NCI-H2081 treated with DMSO at 0.1 percent for 48 hours (cell line): Measurements from ENCODE around the gene TTC23.
A peak's percentile ranks its signal among the peaks of the same experiment; 100 is the strongest.
"Not testable (repeated sequence)": the region's sequence is repeated elsewhere in the genome, so short reads cannot be mapped to it uniquely, and the experiment has no call there.

Experiments used
- DNase-seq: peaks from one replicate; lab custom pipeline; 2025; lab: John Stamatoyannopoulos, UW

The TTC23 gene

DNA sequence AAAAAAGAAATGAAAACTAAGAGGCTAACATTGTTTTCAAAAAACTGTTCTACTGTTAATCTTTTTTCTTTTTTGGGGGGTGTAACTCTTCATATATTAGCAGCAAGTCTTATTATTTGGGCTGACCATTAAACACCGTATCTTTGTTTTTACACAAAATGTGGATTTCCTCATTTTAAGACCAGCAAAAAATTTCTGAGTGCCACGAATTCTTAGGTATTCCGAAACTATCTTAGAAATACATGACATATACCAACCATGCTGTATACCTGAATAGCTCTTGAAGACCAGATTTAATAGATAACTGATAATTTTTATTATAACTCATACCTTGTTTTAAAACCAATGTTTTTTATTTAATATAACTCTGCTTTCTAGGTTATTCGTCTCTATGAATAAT is 620 bp upstream of the TTC23 start:
- no peak for DNase-seq

DNA sequence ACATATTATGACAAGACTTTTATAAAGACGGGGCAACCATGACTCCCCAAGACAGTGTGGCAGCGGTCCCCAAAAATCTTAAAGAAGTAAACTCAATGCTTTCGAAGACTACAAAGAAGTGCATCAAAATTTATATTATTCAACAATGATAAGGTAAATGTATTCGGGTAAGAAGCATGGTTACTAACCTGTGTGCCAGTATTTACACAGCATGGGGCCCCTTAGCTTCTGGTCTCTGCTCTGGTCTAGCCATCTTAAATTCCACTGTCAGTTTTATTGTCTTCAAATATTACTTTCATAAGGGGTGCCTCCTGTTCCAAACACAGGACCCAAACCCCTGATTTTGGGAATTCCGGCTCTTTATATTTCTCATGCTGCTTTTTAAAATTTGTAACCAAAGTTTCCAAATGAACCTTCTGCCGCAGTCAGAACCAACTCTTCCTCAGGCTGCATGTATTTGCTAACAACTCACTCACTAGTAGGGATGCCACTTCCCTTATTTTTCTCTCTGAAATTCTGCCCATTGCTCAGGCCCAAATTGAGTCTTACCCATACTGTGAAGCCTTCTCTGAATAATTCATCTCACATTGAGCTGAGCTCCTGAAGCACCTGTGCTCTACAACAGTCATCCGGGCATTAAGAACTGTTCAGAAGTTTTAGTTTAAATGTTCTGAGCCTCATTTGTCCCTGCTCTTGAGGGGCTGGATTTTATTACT is 1.2 kb downstream of the TTC23 start:
- no peak for DNase-seq

DNA sequence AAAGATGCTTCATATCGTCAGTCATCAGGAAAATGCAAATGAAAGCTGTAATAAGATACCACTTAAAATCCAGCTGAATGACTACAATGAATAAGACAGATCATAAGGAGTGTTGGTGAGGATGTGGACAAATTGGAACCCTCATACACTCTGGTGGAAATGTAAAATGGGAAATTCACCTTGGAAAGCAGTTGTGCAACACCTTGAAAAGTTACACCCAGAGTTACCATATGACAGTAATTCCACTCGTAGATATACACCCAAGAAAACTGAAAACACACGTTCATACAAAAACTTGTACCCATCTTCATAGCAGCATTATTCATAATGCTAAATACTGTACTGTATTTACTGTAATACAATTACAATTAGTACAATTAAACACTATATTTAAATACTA is 2.3 kb downstream of the TTC23 start:
- DNase-seq = no peak

DNA sequence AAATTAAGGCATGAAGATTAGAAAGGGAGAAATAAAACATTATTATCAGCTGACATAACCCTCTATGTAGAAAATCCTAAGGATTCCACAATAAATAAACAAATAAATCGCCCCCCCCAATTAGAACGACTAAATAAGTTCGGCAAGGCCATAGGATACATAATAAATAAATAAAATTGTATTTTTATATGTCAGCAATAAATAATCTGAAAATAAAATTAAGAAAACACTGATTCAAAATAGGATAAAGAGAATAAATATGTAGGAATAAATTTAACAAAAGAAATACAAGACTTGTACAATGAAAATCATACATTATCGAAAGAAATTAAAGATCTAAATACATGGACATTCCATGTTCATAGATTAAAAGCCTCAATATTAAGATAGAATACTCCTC is 5.1 kb downstream of the TTC23 start:
- DNase-seq = no peak

DNA sequence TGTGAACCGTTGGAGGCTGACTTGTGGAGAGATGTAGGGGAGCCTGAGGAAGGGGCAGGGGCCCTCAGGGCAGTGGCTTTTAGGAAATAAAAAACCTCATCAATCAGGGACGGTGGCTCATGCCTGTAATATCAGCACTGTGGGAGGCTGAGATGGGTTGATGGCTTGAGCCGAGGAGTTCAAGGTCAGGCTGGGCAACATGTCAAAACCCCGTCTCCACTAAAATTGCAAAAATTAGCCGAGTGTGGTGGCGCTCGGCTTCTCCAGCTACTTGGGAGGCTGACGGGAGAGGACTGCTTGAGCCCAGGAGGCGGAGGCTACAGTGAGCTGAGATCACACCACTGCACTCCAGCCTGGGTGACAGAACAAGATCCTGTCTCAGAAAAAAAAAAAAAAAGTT is 7.6 kb downstream of the TTC23 start:
- DNase-seq = no peak

DNA sequence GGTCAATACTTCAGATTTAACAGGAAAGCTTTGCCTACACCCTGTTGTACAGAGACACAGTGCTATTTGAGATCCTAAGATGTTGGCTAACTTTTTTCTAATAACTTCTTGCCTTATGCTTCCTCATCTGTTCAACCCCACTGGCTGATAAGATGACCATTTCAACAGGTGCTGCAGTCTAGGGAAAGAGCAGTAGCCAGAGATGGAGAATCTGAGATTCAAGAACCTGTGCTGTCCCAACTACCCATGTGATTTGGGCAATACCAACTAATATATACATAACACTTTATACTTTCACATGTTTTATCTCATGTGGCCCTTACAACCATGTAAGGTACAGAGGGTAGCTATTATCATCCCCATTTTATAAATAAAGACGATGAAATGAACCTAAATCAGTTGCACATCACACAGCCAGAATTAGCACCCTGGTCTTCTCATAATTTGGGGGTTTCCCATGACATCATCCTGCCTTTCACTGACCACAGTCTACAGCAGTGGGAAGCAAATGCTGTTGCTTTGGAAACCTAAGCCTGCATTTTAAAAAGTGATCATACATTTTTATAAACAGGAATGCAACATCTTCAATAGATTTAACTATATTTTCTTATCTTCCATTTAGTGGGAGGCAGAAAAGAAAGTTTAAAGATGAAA is 9.7 kb downstream of the TTC23 start:
- DNase-seq = no peak

DNA sequence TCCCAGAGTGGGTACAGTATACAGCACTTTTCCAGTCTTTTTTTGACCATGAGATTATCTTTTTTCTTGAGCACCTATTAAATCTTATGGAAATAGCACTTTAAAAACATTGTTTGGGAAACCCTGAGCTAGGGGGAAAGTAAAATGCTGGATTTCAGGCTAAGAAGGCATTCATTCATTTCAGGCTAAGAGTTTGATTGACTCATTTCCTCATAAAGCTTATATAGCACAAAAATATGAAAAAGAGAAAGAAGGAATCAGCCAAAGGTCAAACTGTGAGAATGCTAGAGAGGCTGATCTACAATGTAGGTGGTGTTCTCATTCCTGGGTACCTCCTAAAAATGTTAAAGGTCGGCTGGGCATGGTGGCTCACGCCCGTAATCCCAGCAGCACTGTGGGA is 10.5 kb downstream of the TTC23 start:
- DNase-seq = no peak

DNA sequence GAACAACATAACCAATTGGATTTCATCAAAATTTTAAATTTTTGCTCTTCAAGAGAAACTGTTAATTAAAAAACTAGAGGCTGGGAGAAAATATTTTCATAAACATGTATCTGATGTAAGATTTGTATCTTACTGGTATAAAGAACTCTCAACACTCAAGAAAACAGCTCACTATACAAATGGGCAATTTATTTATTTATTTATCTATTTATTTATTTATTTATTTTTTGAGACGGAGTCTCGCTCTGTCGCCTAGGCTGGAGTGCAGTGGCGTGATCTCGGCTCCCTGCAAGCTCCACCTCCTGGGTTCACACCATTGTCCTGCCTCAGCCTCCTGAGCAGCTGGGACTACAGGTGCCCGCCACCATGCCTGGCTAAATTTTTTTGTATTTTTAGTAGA is 15.2 kb downstream of the TTC23 start:
- not testable (repeated sequence) for DNase-seq

DNA sequence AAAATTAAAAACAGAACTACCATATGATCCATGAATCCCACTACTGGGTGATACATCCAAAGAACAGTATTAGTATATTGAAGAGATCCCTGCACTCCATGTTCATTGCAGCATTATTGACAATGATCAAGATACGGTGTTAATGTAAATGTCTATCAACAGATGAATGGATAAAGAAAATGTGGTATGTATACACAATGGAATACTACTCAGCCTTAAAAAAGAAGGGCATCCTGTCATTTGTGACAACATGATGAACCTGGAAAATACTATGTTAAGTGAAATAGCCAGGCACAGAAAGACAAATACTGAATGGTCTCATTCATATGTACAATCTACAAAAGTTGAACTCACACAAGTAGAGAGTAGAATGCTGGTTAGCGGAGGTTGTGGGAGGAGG is 16.6 kb downstream of the TTC23 start:
- no peak for DNase-seq

DNA sequence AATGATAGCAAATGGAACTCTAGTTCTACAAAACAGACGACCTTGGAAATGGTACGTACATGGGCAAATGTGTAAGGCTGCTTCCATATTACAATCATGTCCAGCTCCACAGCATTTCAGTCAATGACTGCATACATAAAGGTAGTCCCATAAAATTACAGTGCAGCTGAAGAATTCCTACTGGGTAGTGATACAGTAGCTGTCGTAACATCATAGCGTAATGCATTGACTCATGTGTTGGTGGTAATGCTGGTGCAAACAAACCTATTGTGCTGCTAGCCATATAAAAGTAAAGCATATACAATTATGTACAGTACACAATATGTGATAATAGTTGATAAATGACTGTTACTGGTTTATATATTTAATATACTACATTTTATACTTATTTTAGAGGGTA is 18.5 kb downstream of the TTC23 start:
- no peak for DNase-seq

DNA sequence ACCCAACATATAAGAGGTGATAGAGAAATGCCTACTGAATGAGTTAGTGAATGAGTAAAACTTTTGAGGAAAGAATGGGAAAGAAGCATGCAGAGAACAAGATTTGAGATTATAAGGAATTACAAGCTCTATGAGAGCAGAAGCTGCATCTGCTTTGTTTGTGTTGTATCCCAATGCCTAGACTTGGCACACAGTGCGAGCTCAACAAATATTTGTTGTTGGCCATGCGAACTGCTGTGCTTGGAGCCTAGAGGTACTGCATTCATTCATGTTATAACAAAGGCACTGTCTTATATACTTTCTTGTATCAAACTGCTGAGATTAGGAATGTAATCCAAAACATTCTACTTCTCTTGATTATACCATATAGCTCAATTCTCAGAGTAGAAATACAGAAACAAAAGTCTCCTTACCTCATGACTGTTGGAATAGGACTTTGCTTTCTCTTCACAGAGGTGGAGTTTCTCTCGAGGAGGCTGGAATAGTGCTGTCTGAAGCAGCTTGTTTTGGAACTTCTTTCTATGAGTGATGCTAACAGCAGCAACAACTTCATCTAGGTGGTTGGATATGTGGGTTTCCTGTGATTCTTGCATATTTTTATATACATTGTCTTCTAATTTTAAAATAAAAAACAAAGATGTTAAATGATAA is 21.1 kb downstream of the TTC23 start:
- no peak for DNase-seq

DNA sequence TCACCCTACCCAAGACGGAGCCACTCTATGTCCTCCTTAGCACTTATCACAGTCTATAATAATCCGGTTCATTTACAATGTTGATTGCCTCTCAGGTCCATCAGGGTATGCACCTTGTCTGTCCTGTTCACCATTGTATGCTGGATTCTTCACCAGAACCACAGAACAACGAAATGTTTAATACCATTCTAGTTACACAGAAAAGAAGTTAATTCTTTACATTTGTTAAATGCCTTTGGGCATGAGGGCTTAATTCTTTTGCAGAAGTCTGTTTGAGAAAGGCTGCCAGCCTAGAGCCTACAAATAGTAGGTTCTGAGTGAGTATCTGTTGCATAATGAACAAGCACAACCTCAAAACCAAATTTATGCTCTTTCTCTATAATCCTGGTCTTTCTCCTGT is 22.6 kb downstream of the TTC23 start:
- DNase-seq = no peak

DNA sequence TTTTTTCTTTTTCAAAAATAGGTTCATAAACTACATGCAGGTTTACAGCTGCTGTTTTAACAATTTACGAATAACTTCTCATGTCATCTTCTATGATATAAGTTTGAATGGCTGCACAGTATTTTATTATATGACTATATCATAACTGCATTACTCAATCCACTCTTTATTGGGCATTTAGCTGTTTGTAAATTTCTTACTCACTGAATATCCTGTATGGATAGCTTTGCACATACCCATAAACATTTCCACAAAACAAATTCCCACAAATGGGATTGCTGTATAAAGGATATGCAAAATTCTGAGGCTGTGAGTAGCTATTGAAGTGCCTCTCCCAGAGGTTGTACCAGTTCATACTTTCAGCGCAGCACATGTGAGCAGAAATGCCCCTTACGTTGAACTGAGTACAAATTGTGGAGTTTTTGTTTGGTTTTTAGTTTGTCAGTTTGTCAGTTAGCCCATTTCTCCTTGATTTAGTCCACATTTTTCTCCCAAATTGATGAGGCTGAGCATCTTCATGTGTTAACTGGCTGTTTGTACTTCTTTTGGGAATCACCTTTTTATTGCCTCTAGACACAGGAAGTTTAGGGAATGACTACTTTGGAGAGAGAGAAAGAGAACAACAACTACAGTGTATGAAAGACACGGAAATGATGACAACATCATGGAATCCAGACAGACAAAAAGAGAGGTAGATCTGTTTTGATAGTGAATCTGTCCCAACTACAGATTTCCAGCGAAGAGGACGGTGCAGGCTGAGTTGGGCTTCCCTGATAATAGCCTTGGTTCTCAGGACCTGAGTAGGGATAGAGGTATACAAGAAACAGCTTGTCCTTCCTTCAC is 24.8 kb downstream of the TTC23 start:
- DNase-seq = no peak

DNA sequence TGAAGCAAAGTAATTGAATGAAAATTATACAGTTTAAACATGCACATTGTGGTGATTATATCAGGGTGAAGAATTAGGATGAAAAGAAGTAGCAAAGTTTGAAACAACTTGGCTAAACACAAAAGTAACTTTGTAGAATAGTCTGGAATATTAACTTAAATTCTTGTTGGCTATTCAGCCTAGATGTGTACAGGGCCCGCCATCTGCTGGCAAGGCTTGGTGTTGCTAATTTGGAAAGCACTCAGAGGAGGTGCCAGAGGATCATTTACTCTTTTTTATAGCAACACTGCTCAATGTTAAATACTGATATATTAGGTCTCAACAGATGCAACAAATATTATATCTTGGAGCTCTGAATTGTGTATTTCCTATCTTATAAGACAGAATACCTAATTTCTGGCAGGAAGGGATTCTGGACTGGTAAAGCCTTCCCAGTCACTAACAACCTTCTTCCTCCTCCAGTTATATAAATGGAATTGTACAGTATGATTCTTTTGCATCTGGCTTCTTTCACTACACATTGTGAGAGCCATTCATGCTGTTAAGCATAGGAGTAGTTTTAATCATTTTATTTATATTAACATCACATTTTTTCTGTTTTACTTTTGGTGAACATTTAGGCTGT is 36.1 kb downstream of the TTC23 start:
- DNase-seq = peak; percentile 14

DNA sequence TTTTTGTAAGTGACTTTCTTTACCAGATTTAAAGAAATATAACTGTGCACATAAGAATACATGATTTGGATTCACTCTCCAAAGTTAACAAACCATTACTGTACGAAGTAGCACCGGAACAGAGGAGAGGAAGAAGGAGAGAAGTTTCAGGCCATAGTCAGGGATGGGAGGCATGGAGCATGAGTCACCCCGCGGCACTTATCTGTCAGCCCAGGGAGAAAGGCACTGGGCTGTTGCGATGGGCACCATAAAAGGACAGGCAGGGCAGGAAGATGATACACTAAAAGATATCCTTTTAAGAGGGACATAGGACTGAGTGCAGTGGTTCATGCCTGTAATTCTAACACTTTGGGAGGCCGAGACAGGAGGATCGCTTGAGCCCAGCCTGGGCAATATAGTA is 37.0 kb downstream of the TTC23 start:
- DNase-seq = no peak

DNA sequence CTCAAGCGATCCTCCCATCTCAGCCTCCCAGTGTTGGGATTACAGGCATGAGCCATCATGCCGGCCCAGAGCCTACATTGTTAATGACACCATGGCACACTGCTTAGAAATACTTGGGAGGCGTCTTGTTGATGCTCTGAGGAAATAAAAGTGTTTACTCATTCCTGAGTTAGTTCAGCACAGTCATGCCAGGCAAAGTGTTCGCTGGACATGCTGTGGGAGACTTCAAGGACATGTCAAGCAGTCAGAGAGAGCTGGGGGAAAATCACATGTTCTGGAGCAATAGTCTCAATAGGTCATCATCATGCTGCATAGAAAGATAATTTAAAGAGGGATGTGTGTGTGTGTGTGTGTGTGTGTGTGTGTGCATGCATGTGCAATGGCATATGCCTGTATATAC is 37.5 kb downstream of the TTC23 start:
- DNase-seq = no peak

DNA sequence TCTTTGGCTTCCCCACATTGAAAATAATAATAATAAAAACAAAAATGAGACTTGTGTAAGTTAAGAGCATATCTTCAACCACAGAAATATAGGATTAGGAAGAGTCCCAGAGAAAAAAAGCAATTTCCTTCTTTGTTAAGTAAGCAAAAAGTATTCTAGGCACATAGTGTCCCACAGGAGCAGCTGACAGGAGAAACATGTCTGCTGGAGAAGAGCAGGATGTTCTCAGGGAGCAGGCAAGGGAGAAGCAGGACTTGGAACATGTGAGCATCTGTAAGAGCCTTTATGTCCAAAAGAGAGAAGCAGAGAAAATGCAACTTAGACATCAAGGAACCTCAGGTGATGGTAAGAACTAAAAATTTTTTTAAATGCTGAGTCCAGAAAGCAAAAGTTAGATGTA is 39.0 kb downstream of the TTC23 start:
- DNase-seq = no peak

DNA sequence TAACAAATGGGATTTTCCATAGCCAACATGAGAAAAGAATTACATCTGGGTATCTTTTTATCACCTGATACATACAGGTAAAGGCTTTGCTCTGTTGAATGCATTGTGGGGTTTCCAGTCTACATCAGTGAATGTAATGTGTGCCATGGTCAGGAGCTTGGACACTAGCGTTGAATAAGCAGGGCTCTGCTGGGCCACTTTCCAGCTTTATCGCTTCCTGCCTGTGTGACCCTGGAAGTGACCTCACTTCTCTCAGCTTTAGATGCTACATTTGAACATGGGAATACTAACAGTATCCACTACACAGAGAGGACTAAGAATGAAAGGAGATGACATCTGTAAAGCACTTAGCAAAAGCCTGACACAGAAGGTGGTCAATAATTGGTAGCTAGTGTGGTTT is 40.1 kb downstream of the TTC23 start:
- no peak for DNase-seq

DNA sequence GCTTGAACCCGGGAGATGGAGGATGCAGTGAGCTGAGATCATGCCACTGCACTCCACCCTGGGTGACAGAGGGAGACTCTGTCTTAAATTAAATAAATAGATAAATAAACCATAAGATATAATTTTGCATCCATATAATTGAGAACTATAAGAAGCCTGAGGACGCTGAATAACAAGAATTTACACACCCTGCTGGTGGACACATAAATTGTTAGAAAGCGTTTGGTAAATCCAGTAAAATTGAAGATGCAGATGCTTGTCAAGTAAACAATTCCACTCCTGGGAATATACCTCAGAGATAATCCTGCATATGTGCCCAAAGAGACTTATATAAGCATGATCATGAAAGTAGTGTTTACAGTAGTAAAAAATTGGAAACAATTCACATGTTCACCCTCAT is 41.7 kb downstream of the TTC23 start:
- no peak for DNase-seq

DNA sequence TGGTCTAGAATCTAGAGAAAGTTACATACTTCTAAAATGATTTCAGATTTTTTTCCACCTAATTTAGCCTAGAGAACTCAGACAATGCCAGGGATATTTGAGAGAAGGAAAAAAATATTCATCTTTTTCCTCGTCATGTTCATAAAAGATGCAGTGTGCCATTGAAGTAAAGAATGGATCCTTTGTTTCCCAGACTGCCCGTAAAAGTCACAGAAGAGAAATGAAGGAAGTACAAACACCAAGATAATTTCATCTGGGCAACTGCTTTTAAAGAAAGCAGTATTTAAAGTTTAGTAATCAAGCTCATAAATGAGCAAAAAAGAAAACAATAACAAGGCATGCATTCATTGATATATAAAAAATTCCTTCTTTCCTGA is 47.2 kb downstream of the TTC23 start:
- DNase-seq = no peak

DNA sequence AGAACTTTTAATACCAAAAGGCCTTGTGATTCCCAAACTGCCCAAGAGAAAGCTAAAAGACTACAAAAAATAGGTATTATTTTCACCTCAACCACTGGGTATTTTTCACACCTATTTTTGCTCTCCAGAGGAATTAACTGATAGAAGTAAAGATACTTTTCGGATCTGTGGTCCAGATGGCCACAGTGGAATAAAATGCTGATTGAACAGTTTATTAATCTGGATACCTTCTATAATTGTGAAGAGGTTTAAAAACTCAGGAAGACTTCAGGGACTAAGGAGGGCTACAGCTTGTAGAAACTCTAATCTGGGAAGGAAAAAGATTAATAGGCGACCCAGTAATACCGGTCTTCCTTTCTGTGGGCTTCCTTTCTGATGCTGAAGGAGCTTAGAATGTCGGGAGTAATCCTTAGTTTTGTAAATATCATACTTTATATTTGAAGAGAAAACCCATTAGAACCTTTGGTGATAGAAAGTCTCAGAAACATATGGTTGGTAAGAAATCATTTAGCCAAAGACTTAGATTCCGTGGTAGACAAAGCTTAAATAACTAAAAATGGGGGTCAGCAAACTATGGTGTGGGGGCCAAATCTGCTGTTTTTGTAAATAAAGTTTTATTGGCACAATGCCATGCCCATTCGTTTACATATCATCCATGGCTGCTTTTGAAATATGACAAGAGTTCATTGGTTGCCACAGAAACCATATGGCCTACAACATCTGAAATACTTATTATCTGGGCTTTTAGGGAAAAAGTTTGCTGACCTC is 47.8 kb downstream of the TTC23 start:
- no peak for DNase-seq

DNA sequence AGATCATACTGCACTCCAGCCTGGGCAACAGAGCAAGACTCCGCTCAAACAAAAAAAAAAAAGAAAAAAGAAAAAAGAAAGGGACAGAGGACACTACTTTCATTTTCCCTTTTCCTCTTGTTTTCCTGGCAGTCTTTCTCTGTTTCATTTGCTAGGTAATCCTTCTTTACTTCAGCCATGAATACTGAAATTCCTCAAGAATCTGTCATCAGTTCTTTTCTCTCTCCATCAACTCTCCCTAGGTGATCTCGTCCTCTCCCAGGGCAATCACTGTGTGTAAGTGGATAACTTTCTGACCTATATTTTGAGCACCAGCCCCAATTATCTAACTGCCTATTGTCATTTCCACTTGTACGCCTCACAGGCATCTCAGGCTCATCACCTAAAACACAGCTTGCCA is 51.5 kb downstream of the TTC23 start:
- DNase-seq = no peak
